ENCODE results near the gene HOXC12. TPM values are rescaled to one million over a fixed set of nuclear protein-coding genes. Genes with fewer than 3 reads are reported as not detected.

HOXC12 gene
- total RNA-seq, 4 donors from 2014 or later: not detected

DNA sequence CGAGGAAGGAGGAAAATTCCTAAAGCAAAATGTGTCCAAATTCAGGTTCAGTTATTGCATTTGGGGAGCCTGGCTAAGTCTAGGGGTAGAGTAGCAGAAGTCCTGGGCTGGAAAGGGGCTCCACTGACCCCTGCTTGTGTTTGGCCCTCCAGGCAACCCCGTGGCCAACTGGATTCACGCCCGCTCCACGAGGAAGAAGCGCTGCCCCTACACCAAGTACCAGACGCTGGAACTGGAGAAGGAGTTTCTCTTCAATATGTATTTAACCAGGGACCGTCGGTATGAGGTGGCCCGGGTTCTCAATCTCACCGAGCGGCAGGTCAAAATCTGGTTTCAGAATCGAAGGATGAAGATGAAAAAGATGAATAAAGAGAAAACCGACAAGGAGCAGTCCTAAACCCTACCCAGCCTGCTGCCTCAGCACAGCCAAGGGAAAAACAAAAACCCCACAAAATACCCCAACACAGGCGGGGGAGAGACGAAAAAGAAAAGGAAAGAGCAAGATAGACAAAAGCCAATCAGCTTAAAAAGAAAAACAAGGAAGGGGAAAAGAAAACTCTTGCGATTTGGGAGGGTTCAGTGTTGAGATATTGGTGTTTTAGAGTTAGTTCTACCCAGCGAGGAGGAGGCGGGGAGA is 47.7 kb downstream of the HOXC12 start:
- WGBS, 2 donors: 17 to 20% methylated on average over 19 of the region's 19 CpGs

GRCh38 chr12:54002915-54003389 is 48.2 kb downstream of the HOXC12 start:
- H3K27me3 ChIP-seq: peaks cover 78% of the 10 kb centered on the region
- DNase-seq: no peak
- WGBS, 2 donors: 22 to 27% methylated on average over 19 of the region's 19 CpGs
- H3K36me3 ChIP-seq: no peaks in the 10 kb centered on the region
- no peaks in the 10 kb centered on the region for H3K9me3 ChIP-seq
- intact Hi-C loops (cut with DNase I): no loop called here
- H3K27ac ChIP-seq: no peak overlapping the region
- peaks cover 4 to 26% of the 10 kb centered on the region in 2 donors for H3K4me1 ChIP-seq
- no peak overlapping the region for H3K4me3 ChIP-seq (replicated peaks in 1 of 3)
- TF ChIP-seq CTCF (IDR thresholded peaks at IDR 0.05) (no peak), POLR2A (IDR thresholded peaks at IDR 0.05) (no peak)

More for the DNA sequence above, 47.7 kb downstream of the HOXC12 start:
- no peak overlapping the region for H3K4me3 ChIP-seq (replicated peaks in 1 of 3)
- peaks cover 4 to 27% of the 10 kb centered on the region in 2 donors for H3K4me1 ChIP-seq
- no peak overlapping the region for H3K27ac ChIP-seq
- no peak for DNase-seq
- no peaks in the 10 kb centered on the region for H3K9me3 ChIP-seq
- peaks cover 83% of the 10 kb centered on the region for H3K27me3 ChIP-seq
- no peaks in the 10 kb centered on the region for H3K36me3 ChIP-seq
- intact Hi-C loops (cut with DNase I): no loop called here
- TF ChIP-seq POLR2A (IDR thresholded peaks at IDR 0.05) (no peak), CTCF (IDR thresholded peaks at IDR 0.05) (no peak)

- 27 to 39% methylated on average over 3 of the region's 3 CpGs for WGBS, 2 donors
- Histone ChIP-seq H3K4me1 (peaks cover 4 to 26% of the 10 kb centered on the region in 2 donors), H3K4me3 (replicated peaks in 1 of 3) (no peak overlapping the region), H3K9me3 (no peaks in the 10 kb centered on the region), H3K36me3 (no peaks in the 10 kb centered on the region), H3K27me3 (peaks cover 78% of the 10 kb centered on the region), H3K27ac (no peak overlapping the region)
- no peak for DNase-seq
- intact Hi-C loops (cut with DNase I): no loop called here
- TF ChIP-seq CTCF (IDR thresholded peaks at IDR 0.05): no peak
- no peak for TF ChIP-seq POLR2A (IDR thresholded peaks at IDR 0.05)
Measured at GRCh38 chr12:54003625-54004024, 48.9 kb downstream of the HOXC12 start.

GRCh38 chr12:54004063-54004840 is 49.5 kb downstream of the HOXC12 start:
- Histone ChIP-seq H3K4me1 (peaks cover 4 to 29% of the 10 kb centered on the region in 2 donors), H3K9me3 (no peaks in the 10 kb centered on the region), H3K27ac (no peak overlapping the region), H3K27me3 (peaks cover 75% of the 10 kb centered on the region), H3K4me3 (replicated peaks in 1 of 3) (no peak overlapping the region), H3K36me3 (no peaks in the 10 kb centered on the region)
- no peak for TF ChIP-seq CTCF (IDR thresholded peaks at IDR 0.05)
- TF ChIP-seq POLR2A (IDR thresholded peaks at IDR 0.05): no peak
- intact Hi-C loops (cut with DNase I): no loop called here
- DNase-seq: no peak
- 12 to 26% methylated on average over 18 to 20 of the region's 20 CpGs for WGBS, 2 donors

Data from thyroid gland (tissue), 4 donors.